Epithelial cell of esophagus (primary cell): ENCODE measurements around the gene ARRB1.
"Not testable (repeated sequence)": the region's sequence is repeated elsewhere in the genome, so short reads cannot be mapped to it uniquely, and the experiment has no call there.

Experiments used
- DNase-seq: peaks from one replicate; pipeline ENCODE4 v3.0.0; 2010; ENCODE audit warnings: low read depth
- H3K4me3 ChIP-seq: 2 replicates; pipeline ENCODE4 v1.5.1; 2011; ENCODE audit warnings: mild to moderate bottlenecking, low read length, control low read depth
- TF ChIP-seq, protein P1 (sequence below): IDR thresholded peaks from 2 replicates; pipeline ENCODE4 v1.5.1; 2011; ENCODE audit warnings: low read depth, mild to moderate bottlenecking, low read length, control low read depth, inconsistent platforms; ENCODE audit not compliant: insufficient read depth; ENCODE audit errors: missing control alignments

ARRB1 gene

DNA sequence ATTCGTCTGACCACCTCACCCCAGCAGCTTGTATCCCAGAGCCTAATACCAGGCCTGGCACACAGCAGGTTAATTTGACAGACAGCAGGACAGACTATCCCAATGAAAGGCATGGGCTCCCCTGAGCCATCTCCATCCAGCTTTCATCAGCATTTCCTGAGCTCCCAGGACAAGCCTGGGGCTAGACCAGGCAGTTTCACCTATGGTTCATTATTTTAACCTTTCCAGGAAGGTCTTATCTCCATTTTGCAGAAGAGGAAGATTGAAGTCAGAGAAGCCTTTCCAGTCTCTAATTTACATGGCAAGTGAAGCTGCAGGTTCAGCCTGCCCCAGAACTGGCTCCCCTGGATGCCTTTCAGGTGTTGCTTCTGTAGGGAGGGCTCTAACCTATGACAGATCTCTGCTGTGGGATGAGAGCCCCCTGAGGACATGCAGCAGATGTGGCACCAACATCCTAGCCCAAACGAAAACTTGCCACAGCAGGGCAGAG, 17.0 kb downstream of the ARRB1 start:
- peak; percentile 34 for DNase-seq
- H3K4me3 ChIP-seq = no peak overlapping the region
- TF ChIP-seq, protein P1, sequence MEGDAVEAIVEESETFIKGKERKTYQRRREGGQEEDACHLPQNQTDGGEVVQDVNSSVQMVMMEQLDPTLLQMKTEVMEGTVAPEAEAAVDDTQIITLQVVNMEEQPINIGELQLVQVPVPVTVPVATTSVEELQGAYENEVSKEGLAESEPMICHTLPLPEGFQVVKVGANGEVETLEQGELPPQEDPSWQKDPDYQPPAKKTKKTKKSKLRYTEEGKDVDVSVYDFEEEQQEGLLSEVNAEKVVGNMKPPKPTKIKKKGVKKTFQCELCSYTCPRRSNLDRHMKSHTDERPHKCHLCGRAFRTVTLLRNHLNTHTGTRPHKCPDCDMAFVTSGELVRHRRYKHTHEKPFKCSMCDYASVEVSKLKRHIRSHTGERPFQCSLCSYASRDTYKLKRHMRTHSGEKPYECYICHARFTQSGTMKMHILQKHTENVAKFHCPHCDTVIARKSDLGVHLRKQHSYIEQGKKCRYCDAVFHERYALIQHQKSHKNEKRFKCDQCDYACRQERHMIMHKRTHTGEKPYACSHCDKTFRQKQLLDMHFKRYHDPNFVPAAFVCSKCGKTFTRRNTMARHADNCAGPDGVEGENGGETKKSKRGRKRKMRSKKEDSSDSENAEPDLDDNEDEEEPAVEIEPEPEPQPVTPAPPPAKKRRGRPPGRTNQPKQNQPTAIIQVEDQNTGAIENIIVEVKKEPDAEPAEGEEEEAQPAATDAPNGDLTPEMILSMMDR = no peak

DNA sequence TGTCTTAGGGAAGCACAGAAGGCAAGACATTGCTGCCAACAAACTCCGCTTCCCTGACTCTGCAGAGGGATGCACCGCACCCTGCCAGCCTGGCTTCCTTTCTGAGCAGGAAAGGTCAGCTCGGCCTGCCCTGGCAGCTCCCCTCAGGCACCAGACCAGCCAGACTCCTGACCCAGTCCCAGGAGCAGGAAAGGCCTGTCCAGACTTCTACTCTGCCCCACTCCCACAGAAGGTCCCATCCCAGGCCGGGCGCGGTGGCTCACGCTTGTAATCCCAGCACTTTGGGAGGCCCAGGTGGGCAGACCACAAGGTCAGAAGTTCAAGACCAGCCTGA, 17.7 kb downstream of the ARRB1 start:
- no peak overlapping the region for H3K4me3 ChIP-seq
- DNase-seq = no peak
- TF ChIP-seq, protein P1 = no peak

DNA sequence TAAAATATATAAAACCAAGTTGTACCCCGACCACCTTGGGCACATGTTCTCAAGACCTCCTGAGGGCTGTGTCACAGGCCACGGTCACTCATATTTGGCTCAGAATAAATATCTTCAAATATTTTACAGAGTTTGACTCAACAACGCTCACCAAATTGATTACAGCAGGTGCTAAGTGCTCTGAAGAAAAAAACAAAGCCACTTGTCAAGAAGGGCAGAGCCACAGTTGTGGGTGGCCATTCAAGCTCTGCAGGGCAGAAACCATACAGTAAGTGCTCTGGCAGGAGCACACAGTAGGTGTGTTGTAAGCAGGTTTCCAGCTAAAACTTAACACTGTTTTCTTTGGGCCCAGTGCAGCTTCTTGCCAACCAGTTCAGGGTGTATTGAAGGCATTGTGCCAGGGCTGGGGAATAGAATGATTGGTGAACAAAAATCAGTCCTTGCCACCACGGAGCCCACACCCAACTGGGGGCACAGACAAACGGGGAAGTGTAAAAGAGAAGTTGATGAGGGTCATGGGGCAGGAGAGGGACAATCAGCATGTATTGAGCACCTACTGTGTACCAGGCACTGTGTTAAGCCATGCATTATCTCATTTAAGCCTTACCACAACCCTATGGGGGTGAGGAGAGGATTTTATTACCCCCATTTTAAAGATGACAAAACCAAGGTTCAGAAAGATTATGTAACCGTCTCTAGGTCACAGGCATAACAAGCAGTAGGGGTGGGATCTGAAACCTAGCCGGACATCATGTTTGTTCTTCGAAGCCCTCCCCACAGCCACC, 18.2 kb downstream of the ARRB1 start:
- TF ChIP-seq, protein P1 = no peak
- H3K4me3 ChIP-seq = no peak overlapping the region
- DNase-seq = no peak

DNA sequence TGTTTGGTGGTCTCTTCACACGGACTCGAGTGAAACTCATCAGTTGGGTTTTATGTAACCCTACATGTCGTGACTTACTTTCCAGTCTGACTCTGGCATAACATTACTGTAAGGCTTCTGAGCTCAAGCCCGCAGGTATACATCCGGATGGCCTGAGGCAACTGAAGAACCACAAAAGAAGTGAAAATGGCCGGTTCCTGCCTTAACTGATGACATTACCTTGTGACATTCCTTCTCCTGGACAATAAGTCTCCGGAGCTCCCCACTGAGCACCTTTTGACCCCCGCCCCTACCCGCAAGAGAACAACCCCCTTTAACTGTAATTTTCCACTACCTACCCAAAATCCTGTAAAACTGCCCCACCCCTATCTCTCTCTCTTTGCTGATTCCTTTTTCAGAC, 19.7 kb downstream of the ARRB1 start:
- DNase-seq, H3K4me3 ChIP-seq: not testable (repeated sequence)

DNA sequence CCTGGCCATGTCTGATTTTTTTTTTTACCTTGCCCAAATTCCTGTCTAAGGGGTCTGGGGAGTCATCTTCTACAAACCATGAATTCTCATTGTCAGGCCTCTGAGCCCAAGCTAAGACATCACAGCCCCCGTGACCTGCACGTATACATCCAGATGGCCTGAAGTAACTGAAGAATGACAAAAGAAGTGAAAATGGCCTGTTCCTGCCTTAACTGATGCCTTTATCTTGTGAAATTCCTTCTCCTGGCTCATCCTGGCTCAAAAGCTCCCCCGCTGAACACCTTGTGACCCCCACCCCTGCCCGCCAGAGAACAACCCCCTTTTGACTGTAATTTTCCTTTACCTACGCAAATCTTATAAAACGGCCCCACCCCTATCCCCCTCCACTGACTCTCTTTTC, 20.2 kb downstream of the ARRB1 start:
- DNase-seq, H3K4me3 ChIP-seq: not testable (repeated sequence)

DNA sequence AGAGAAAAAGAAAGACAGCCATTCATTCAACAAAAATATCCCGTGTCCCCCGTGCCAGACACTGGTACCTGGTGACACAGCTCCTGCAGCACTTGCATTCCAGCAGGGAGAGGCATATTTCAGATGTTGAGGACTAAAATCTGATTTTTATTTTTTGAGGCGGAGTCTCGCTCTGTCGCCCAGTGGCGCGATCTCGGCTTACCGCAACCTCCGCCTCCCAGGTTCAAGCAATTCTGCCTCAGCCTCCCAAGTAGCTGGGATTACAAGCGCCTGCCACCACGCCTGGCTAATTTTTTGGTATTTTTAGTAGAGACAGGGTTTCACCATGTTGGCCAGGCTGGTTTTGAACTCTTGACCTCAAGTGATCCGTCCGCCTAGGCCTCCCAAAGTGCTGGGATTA, 20.6 kb downstream of the ARRB1 start:
- not testable (repeated sequence) for DNase-seq, H3K4me3 ChIP-seq

DNA sequence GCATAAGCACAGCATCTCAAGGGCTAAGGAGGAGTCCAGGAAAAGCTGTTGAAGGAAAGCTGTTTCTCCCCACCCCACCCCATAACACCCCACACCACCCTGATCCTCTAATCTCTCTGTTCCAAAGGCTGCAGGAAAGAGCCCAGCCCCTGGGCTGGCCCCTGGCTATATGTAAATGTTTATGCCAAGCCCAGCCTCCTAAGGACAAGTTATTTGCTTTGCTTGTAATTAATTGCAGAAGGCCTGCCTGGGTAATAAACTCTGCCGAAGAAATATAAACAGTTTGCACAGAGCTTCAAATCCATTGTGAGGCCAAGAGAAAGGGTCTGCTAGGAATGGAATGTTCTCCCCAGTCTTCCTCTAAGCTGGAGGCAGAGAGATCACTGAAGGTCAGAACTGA, 21.2 kb downstream of the ARRB1 start:
- TF ChIP-seq, protein P1 = no peak

DNA sequence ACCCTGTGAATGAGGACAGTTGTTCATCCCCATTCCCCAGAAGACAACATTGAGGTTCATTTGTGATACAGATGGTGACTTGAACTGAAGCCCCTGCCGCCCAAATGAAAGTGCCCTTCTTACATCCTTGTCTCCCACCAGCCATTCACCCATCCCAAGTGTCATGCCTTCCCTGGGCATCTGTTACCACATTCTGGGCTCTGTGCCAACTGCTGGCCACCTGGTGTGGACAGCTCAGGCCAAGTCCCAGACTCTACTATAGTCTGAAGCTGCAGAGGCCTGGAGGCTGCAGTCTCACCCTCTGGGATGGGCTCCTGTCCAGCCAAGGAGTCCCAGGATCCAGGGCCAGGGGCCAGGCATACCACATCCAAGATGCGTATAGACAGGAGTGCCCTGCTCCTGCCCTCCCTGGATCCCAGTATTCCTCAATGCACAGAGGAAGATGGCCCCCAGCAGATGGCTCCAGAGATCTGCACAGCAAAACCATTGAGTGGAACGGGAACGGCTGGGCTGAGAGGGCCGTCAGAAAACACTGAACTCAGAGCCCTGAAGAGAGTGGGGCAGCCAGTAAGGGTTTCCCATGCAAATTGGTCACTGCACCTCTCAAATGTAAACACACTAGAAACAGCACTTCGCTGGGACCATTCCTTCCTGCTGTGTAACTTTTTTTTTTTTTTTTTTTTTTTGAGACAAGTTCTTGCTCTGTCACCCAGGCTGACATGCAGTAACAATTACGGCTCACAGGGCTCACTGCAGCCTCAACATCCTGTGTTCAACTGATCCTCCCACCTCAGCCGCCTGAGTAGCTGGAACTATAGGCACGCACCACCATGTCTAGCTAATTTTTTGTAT, 22.8 kb downstream of the ARRB1 start:
- DNase-seq = peak; percentile 79
- TF ChIP-seq, protein P1 = peak; percentile 79
- H3K4me3 ChIP-seq = no peak overlapping the region

More for the DNA sequence above, 21.2 kb downstream of the ARRB1 start:
- H3K4me3 ChIP-seq = no peak overlapping the region
- DNase-seq = no peak
